Right cardiac atrium (tissue), 5 donors: ENCODE measurements around the gene LIX1L. TPM values are rescaled to one million over a fixed set of nuclear protein-coding genes. Genes with fewer than 3 reads are reported as not detected.

Experiments used
- ATAC-seq, 2 donors: fragments of 200-7000 bp; cut with Tn5 transposase; one replicate each; pipeline versions ENCODE4 v1.8.0 to v1.9.1; 2020; ENCODE audit warnings: moderate library complexity in 2 of 2, mild to moderate bottlenecking in 1 of 2
- DNase-seq, 3 donors: peaks; one replicate each; pipeline ENCODE4 v3.0.0-alpha.2; 2020
- H3K27ac ChIP-seq: one replicate; pipeline ENCODE4 v1.5.1; 2013; ENCODE audit warnings: mild to moderate bottlenecking, low read length, control low read depth, moderate library complexity
- H3K27me3 ChIP-seq: one replicate; pipeline ENCODE4 v1.6.1; 2013; ENCODE audit not compliant: control insufficient read depth, insufficient read depth
- H3K4me1 ChIP-seq: one replicate; pipeline ENCODE4 v1.6.1; 2013; ENCODE audit warnings: low read length; ENCODE audit not compliant: control insufficient read depth, insufficient read depth
- H3K4me3 ChIP-seq: one replicate; pipeline ENCODE4 v1.5.1; 2013; ENCODE audit warnings: low read length, control low read depth
- H3K9me3 ChIP-seq: one replicate; pipeline ENCODE4 v1.6.1; 2013; ENCODE audit warnings: low read length; ENCODE audit not compliant: control insufficient read depth
- WGBS: extraction: QIAGEN DNeasy Blood & Tissue Kit; methylation state at CpG from one replicate; pipeline ENCODE4 v1.1.7; 2013; 5-methylcytosine and 5-hydroxymethylcytosine counted together
- intact Hi-C, 4 donors: fragments of 100-400 bp; cut with DNase I; formaldehyde crosslinking; loops; one replicate each; pipeline versions ENCODE4 v1.11.0 to v1.14.0; 2022 to 2023
- polyA plus RNA-seq: library from polyadenylated mRNA; stranded (reverse); fragments of 200-250 nt; gene quantifications from one replicate; pipeline ENCODE4 v1.2.3, GENCODE V29; 2013
- total RNA-seq, 4 donors: library from RNA; stranded (reverse); fragmentation: NEBNext Ultra II Directional; extraction: Animal tissue kit (Norgen Biotek cat#: 25700); gene quantifications; one replicate each; pipeline ENCODE4 v1.2.1, GENCODE V29; 2021
- donor health status: healthy with polysubstance abuse.
- donor health status: DM: no; HTN: yes; CAD: no.
- donor health status: DM: no; HTN: no; CAD: no.
- donor health status: DM: no; HTN: yes; CAD: no; lungs with severe emphysema.
- donor health status: DM: yes; HTN: yes; CAD: no.

The LIX1L gene
- total and polyA plus RNA-seq, 5 donors, result 11.9 to 39.2 (median 28.3) TPM

DNA sequence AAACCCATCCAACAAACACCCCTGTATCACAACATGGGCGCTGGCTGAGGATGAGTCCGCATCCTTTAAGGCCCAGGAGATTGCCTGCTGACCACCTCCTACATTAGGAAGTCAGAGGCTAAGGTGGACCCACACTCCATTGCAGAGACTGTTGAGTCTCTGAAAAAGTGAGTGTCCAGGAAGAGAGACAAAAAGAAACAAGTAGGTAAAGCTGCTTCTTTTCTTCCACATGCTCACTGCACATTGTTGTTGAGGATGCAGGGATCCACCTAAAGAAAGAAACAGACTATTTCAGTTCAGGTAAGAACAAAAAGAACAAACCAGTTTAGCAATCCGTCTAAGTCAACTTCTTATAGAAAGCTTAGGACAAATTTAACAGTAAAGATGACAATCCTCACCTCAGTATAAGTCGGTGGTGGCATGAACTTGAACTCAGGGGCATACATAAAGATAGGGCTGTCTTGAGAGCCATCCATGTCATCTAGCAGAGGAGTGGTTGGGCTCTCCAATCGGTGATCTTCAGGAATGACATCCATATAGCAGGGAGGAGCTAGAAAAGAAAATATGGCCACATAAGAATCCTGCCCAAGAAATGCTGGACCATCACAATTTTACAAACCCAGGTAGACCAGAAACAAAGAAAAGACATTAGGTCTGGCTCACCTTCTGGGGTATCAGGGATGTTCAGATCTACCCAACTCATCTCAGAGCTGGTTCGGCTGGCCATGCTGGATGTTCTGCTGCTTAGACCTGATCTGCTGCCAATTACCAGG lies 36.0 kb upstream of the LIX1L start:
- DNase-seq (no peak), ATAC-seq (no peak)
- Histone ChIP-seq H3K4me3 (peak overlapping the region; percentile 100), H3K27me3 (no peaks in the 10 kb centered on the region), H3K4me1 (peaks cover 9% of the 10 kb centered on the region), H3K9me3 (no peaks in the 10 kb centered on the region), H3K27ac (peak overlapping the region; percentile 76)
- intact Hi-C loops, result no loop called here
- WGBS, result 24% methylated on average over 6 of the region's 6 CpGs

- no peaks in the 10 kb centered on the region for H3K9me3 ChIP-seq
- H3K4me3 ChIP-seq, result peak overlapping the region; percentile 100
- intact Hi-C loops, result no loop called here
- WGBS, result 35% methylated on average over 5 of the region's 5 CpGs
- no peak for ATAC-seq
- peak overlapping the region; percentile 76 for H3K27ac ChIP-seq
- DNase-seq, result no peak
- H3K27me3 ChIP-seq, result no peaks in the 10 kb centered on the region
- peaks cover 3% of the 10 kb centered on the region for H3K4me1 ChIP-seq
Observed at GRCh38 chr1:145992958-145993617, 35.3 kb upstream of the LIX1L start.

- no peaks in the 10 kb centered on the region for H3K9me3 ChIP-seq
- no peak for ATAC-seq
- no peaks in the 10 kb centered on the region for H3K27me3 ChIP-seq
- H3K27ac ChIP-seq, result peak overlapping the region; percentile 94
- intact Hi-C loops, result no loop called here
- peak overlapping the region; percentile 100 for H3K4me3 ChIP-seq
- 56% methylated on average over 1 of the region's 1 CpG for WGBS
- H3K4me1 ChIP-seq, result peaks cover 2% of the 10 kb centered on the region
- no peak for DNase-seq
Observed at GRCh38 chr1:145992502-145992936, 34.7 kb upstream of the LIX1L start.

DNA sequence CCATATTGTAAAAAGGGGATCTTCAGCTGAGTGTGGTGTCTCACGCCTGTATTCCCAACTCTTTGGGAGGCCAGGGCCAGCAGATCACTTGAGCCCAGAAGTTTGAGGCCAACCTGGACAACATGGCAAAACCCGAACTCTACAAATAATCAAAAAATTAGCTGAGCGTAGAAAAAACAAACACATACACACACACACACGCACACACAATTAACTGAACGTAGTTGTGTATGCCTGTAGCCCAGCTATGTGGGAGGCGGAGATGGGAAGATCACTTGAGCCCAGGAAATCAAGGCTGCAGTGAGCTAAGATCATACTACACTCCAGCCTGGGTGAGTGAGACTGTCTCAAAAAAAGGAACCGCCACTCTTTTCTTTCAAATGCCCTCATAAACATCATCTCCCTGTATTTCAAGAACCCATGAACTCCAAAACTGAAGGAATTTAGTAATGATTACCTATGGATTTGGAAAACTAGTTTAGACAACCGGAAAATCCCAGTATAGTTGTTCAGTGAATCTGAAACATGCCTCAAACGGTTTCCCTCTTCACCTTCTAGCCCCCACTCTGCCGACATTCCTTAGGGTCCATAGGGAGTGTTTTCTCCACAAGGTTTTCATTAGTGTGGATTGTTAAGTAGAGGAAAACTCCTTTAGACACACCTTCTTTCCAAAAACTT lies 34.1 kb upstream of the LIX1L start:
- no peaks in the 10 kb centered on the region for H3K9me3 ChIP-seq
- H3K4me3 ChIP-seq, result peak overlapping the region; percentile 100
- no peaks in the 10 kb centered on the region for H3K27me3 ChIP-seq
- 58% methylated on average over 10 of the region's 10 CpGs for WGBS
- intact Hi-C loops, result no loop called here
- peaks cover 2% of the 10 kb centered on the region for H3K4me1 ChIP-seq
- ATAC-seq (no peak), DNase-seq (no peak)
- peak overlapping the region; percentile 44 for H3K27ac ChIP-seq

DNA sequence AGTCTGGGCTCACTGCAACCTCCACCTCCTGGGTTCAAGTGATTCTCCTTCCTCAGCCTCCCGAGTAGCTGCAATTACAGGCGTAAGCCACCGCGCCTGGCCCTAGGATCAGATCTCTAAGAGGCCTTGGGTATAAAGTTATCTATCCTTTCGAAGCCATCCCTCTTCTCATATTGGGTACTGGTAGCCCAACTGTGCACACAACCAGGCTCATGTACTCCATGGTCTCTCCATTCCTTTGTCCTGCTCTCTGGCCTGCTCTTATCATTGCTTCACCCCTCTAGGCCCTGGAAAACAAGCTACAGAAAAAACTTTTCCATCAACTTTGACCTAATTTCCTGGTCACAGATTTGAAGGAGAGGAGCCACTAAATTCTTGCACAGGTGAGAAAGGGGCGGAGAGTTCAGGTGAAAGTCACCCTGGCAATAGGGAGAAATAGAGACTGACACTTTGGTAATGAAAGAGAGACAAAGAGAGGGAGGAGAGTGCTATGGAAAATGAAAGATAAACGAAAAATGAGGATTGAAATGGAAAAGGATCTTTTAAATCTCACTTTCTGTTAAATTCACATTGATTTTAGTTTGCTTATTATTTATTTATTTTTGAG lies 32.5 kb upstream of the LIX1L start:
- peak; percentile 18 to 40 for ATAC-seq
- WGBS, result 83% methylated on average over 7 of the region's 7 CpGs
- H3K27ac ChIP-seq, result peak overlapping the region; percentile 82
- peak in 2 of 3 donors; percentile 15 to 68 for DNase-seq
- intact Hi-C loops, result no loop called here
- H3K27me3 ChIP-seq, result no peaks in the 10 kb centered on the region
- no peaks in the 10 kb centered on the region for H3K9me3 ChIP-seq
- H3K4me1 ChIP-seq, result peaks cover 9% of the 10 kb centered on the region
- H3K4me3 ChIP-seq, result no peak overlapping the region

GRCh38 chr1:145988773-145989172 lies 31.0 kb upstream of the LIX1L start:
- H3K4me3 ChIP-seq, result no peak overlapping the region
- 56% methylated on average over 5 of the region's 5 CpGs for WGBS
- no peak for DNase-seq
- H3K9me3 ChIP-seq, result no peaks in the 10 kb centered on the region
- intact Hi-C loops, result no loop called here
- ATAC-seq, result no peak
- H3K4me1 ChIP-seq, result peaks cover 18% of the 10 kb centered on the region
- peak overlapping the region; percentile 85 for H3K27ac ChIP-seq
- no peaks in the 10 kb centered on the region for H3K27me3 ChIP-seq

DNA sequence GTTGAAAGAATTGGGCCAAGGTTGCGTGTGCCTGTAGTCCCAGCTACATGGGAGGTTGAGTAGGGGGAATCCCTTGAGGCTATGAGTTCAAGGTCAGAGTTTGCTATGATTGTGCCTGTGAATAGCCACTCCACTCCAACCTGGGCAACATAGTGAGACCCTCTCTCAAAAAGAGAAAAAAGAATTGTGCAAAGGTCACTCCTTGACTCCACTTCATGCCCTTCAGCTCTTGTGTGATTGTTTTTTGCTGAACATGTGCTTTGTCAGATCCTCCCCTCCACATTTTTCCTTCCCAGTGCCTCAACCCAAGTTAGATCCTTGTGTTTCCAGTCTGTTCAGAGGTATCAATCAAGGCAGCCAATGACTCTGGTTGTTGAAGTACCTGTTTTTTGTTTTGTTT lies 30.1 kb upstream of the LIX1L start:
- Histone ChIP-seq H3K27me3 (no peaks in the 10 kb centered on the region), H3K4me1 (peaks cover 20% of the 10 kb centered on the region), H3K27ac (peak overlapping the region; percentile 64), H3K4me3 (no peak overlapping the region), H3K9me3 (no peaks in the 10 kb centered on the region)
- 96% methylated on average over 1 of the region's 1 CpG for WGBS
- intact Hi-C loops, result no loop called here
- DNase-seq (no peak), ATAC-seq (no peak)

GRCh38 chr1:145986551-145986950 lies 28.7 kb upstream of the LIX1L start:
- H3K27ac ChIP-seq, result peak overlapping the region; percentile 99
- no peaks in the 10 kb centered on the region for H3K9me3 ChIP-seq
- intact Hi-C loops, result no loop called here
- H3K4me1 ChIP-seq, result peaks cover 26% of the 10 kb centered on the region
- H3K4me3 ChIP-seq, result no peak overlapping the region
- DNase-seq (no peak), ATAC-seq (no peak)
- WGBS, result 73% methylated on average over 6 of the region's 6 CpGs
- no peaks in the 10 kb centered on the region for H3K27me3 ChIP-seq

DNA sequence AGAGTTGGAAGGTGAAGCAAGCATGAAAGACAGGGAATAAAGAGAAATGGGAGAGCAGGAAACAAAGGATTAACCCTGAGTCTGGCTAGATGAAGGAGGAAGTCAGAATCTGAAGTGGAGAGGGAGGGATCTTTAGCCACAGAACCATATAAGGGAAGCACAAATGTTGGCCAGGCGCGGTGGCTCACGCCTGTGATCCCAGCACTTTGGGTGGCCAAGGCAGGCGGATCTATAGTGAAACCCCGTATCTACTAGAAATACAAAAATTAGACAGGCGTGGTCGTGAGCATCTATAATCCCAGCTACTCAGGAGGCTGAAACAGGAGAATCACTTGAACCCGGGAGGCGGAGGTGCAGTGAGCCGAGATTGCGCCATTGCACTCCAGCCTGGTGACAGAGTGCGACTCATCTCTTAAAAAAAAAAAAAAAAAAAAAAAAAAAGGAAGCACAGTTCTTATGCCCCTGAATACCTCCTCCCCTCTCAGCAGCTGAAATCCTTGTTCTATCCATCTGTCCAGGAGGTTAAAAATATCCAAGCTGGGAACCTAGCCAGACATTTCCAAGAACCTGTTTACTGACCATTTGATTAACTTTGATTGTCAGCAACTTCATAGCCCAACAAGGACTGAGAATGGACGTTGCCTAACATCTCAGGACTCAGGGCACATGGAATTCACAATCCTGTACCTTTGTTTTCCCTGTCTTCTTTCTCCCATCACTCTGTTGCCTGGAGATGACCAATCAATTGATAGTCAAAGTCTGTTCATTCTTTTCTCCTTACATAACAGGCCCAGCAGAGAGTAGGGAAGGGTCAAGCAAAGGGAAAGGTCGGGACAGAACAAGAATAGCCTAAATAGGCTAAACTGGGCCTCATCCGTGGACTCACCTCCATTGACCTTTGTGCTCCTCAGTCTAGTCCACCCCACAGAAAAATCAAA lies 28.0 kb upstream of the LIX1L start:
- peaks cover 28% of the 10 kb centered on the region for H3K4me1 ChIP-seq
- peak; percentile 50 to 51 for ATAC-seq
- H3K27me3 ChIP-seq, result no peaks in the 10 kb centered on the region
- H3K27ac ChIP-seq, result peak overlapping the region; percentile 99
- WGBS, result 24% methylated on average over 15 of the region's 15 CpGs
- no peaks in the 10 kb centered on the region for H3K9me3 ChIP-seq
- peak overlapping the region; percentile 31 for H3K4me3 ChIP-seq
- intact Hi-C loops, result no loop called here
- peak; percentile 59 to 83 (median 72) for DNase-seq

GRCh38 chr1:145985129-145985501 lies 27.3 kb upstream of the LIX1L start:
- H3K27ac ChIP-seq, result peak overlapping the region; percentile 99
- intact Hi-C loops, result no loop called here
- ATAC-seq (peak in 1 of 2 donors; percentile 1), DNase-seq (peak in 1 of 3 donors; percentile 20)
- no peaks in the 10 kb centered on the region for H3K27me3 ChIP-seq
- H3K4me1 ChIP-seq, result peaks cover 32% of the 10 kb centered on the region
- H3K9me3 ChIP-seq, result no peaks in the 10 kb centered on the region
- peak overlapping the region; percentile 31 for H3K4me3 ChIP-seq
- WGBS, result 37% methylated on average over 2 of the region's 2 CpGs
